Right atrium auricular region (tissue), 2 donors: Measurements from ENCODE around the gene SAXO1. TPM values are rescaled to one million over a fixed set of nuclear protein-coding genes. Genes with fewer than 3 reads are reported as not detected.

ENCODE experiments used
- DNase-seq: peaks from one replicate; pipeline ENCODE4 v3.0.0-alpha.2; 2019; ENCODE audit warnings: low spot score
- H3K27ac ChIP-seq, 2 donors: fragments of 200-600 bp; sonication (generic); 1 replicate in 1 of 2; 2 replicates in 1 of 2; pipeline ENCODE4 v1.5.1; 2016 to 2019
- H3K27me3 ChIP-seq, 2 donors: fragments of 200-600 bp; sonication (generic); one replicate each; pipeline versions ENCODE4 v1.5.1 to v1.6.0; 2017 to 2019
- H3K36me3 ChIP-seq: fragments of 200-600 bp; sonication (generic); one replicate; pipeline ENCODE4 v1.5.1; 2016
- H3K4me1 ChIP-seq, 2 donors: fragments of 200-600 bp; sonication (generic); one replicate each; pipeline versions ENCODE4 v1.5.1 to v1.6.0; 2017 to 2019
- H3K4me3 ChIP-seq, 2 donors: fragments of 200-600 bp; sonication (generic); 1 replicate in 1 of 2; 2 replicates in 1 of 2; pipeline ENCODE4 v1.5.1; 2017 to 2019; ENCODE audit warnings: mild to moderate bottlenecking in 1 of 2, moderate library complexity in 1 of 2
- H3K9me3 ChIP-seq, 2 donors: fragments of 200-600 bp; sonication (generic); one replicate each; pipeline ENCODE4 v1.5.1; 2019
- CTCF ChIP-seq, 2 donors: fragments of 200-600 bp; sonication (generic); IDR thresholded peaks; one replicate each; pipeline ENCODE4 v1.5.1; 2019; ENCODE audit warnings: antibody characterized with exemption in 2 of 2
- total RNA-seq, 2 donors: library from RNA; depleted of rRNA; stranded (reverse); fragments of >200 nt; gene quantifications; one replicate each; pipeline ENCODE4 v1.1.0, GENCODE V29; 2016

SAXO1 gene
- total RNA-seq, 2 donors from 2014 or later = not detected

GRCh38 chr9:18923671-18924430 is 109.2 kb downstream of the SAXO1 start:
- DNase-seq = no peak
- no peak for TF ChIP-seq CTCF (IDR thresholded peaks at IDR 0.05)
- H3K9me3 ChIP-seq = no peaks in the 10 kb centered on the region

GRCh38 chr9:18923167-18923566 is 109.8 kb downstream of the SAXO1 start:
- no peak for TF ChIP-seq CTCF (IDR thresholded peaks at IDR 0.05)
- Histone ChIP-seq H3K27ac (no peak overlapping the region), H3K9me3 (no peaks in the 10 kb centered on the region), H3K4me3 (no peak overlapping the region), H3K36me3 (no peaks in the 10 kb centered on the region), H3K4me1 (no peaks in the 10 kb centered on the region), H3K27me3 (no peaks in the 10 kb centered on the region)
- no peak for DNase-seq

More at GRCh38 chr9:18923671-18924430, 109.2 kb downstream of the SAXO1 start:
- Histone ChIP-seq H3K4me1 (no peaks in the 10 kb centered on the region), H3K27me3 (no peaks in the 10 kb centered on the region), H3K36me3 (no peaks in the 10 kb centered on the region), H3K27ac (no peak overlapping the region), H3K4me3 (no peak overlapping the region)

GRCh38 chr9:18922161-18922885 is 110.7 kb downstream of the SAXO1 start:
- no peaks in the 10 kb centered on the region for H3K36me3 ChIP-seq
- no peak for DNase-seq
- no peak for TF ChIP-seq CTCF (IDR thresholded peaks at IDR 0.05)
- no peaks in the 10 kb centered on the region for H3K4me1 ChIP-seq
- H3K9me3 ChIP-seq = no peaks in the 10 kb centered on the region
- no peak overlapping the region for H3K27ac ChIP-seq
- no peaks in the 10 kb centered on the region for H3K27me3 ChIP-seq
- no peak overlapping the region for H3K4me3 ChIP-seq

GRCh38 chr9:18921366-18922075 is 111.5 kb downstream of the SAXO1 start:
- no peak overlapping the region for H3K27ac ChIP-seq
- no peak for TF ChIP-seq CTCF (IDR thresholded peaks at IDR 0.05)
- H3K4me3 ChIP-seq = no peak overlapping the region
- H3K27me3 ChIP-seq = no peaks in the 10 kb centered on the region
- no peaks in the 10 kb centered on the region for H3K9me3 ChIP-seq
- no peaks in the 10 kb centered on the region for H3K4me1 ChIP-seq
- DNase-seq = no peak
- no peaks in the 10 kb centered on the region for H3K36me3 ChIP-seq

- DNase-seq = no peak
- Histone ChIP-seq H3K9me3 (no peaks in the 10 kb centered on the region), H3K4me1 (no peaks in the 10 kb centered on the region), H3K4me3 (no peak overlapping the region), H3K27me3 (no peaks in the 10 kb centered on the region), H3K36me3 (no peaks in the 10 kb centered on the region), H3K27ac (no peak overlapping the region)
- no peak for TF ChIP-seq CTCF (IDR thresholded peaks at IDR 0.05)
Observed at GRCh38 chr9:18920141-18921084, 112.6 kb downstream of the SAXO1 start.
